Measurements from ENCODE around the gene LIPC. TPM values are rescaled to one million over a fixed set of nuclear protein-coding genes. Genes with fewer than 3 reads are reported as not detected.

Gene LIPC
- total RNA-seq, 3 donors from 2014 or later (not counting 1 experiment from before 2014, with no cell fraction given): 5.3 to 7.1 (median 5.3) TPM

GRCh38 chr15:58465866-58466517 is 34.2 kb downstream of the LIPC start:
- peaks cover 0 to 2% of the 10 kb centered on the region in 2 donors for H3K9me3 Mint-ChIP-seq
- H3K27ac ChIP-seq (ENCODE audit: low read length): no peak overlapping the region
- DNase-seq (no peak), ATAC-seq (no peak)
- H3K36me3 Mint-ChIP-seq: no peaks in the 10 kb centered on the region
- no peaks in the 10 kb centered on the region for H3K27me3 Mint-ChIP-seq (ENCODE audit: low read depth in 2 of 2)
- H3K36me3 ChIP-seq (ENCODE audit: control insufficient read depth, insufficient read depth, low read length): no peaks in the 10 kb centered on the region
- H3K4me1 Mint-ChIP-seq: peaks cover 36 to 48% of the 10 kb centered on the region in 2 donors
- no peak overlapping the region for H3K4me3 Mint-ChIP-seq
- peaks cover 13% of the 10 kb centered on the region for H3K4me1 ChIP-seq (ENCODE audit: control insufficient read depth, insufficient read depth, low read length)
- H3K27ac Mint-ChIP-seq: peak overlapping the region in 1 of 2 donors; percentile 11
- TF ChIP-seq CTCF (IDR thresholded peaks at IDR 0.05): no peak
- peaks cover 3% of the 10 kb centered on the region for H3K9me3 ChIP-seq (ENCODE audit: control insufficient read depth, insufficient read depth, low read length)
- H3K4me3 ChIP-seq (ENCODE audit: low read length): no peak overlapping the region
- intact Hi-C loops (cut with micrococcal nuclease): no loop called here
- 100% methylated on average over 3 of the region's 7 CpGs for WGBS (ENCODE audit: insufficient coverage)
- H3K27me3 ChIP-seq (ENCODE audit: control insufficient read depth, insufficient read depth, low read length): no peaks in the 10 kb centered on the region

- H3K9me3 ChIP-seq (ENCODE audit: control insufficient read depth, insufficient read depth, low read length): no peaks in the 10 kb centered on the region
- H3K4me3 ChIP-seq (ENCODE audit: low read length): no peak overlapping the region
- DNase-seq (no peak), ATAC-seq (no peak)
- WGBS (ENCODE audit: insufficient coverage): 95% methylated on average over 2 of the region's 2 CpGs
- H3K4me1 ChIP-seq (ENCODE audit: control insufficient read depth, insufficient read depth, low read length): peaks cover 11% of the 10 kb centered on the region
- Mint-ChIP-seq H3K27ac (no peak overlapping the region), H3K27me3 (ENCODE audit: low read depth in 2 of 2) (no peaks in the 10 kb centered on the region), H3K4me3 (no peak overlapping the region), H3K4me1 (peaks cover 37 to 46% of the 10 kb centered on the region in 2 donors), H3K36me3 (no peaks in the 10 kb centered on the region), H3K9me3 (peaks cover 0 to 2% of the 10 kb centered on the region in 2 donors)
- TF ChIP-seq CTCF (IDR thresholded peaks at IDR 0.05): no peak
- no peaks in the 10 kb centered on the region for H3K27me3 ChIP-seq (ENCODE audit: control insufficient read depth, insufficient read depth, low read length)
- H3K36me3 ChIP-seq (ENCODE audit: control insufficient read depth, insufficient read depth, low read length): no peaks in the 10 kb centered on the region
- H3K27ac ChIP-seq (ENCODE audit: low read length): no peak overlapping the region
- intact Hi-C loops (cut with micrococcal nuclease): no loop called here
These were observed 34.8 kb downstream of the LIPC start for GRCh38 chr15:58466566-58466965.

GRCh38 chr15:58467121-58467721 is 35.4 kb downstream of the LIPC start:
- intact Hi-C loops (cut with micrococcal nuclease): no loop called here
- Mint-ChIP-seq H3K27me3 (ENCODE audit: low read depth in 2 of 2) (no peaks in the 10 kb centered on the region), H3K4me1 (peaks cover 32 to 42% of the 10 kb centered on the region in 2 donors), H3K4me3 (no peak overlapping the region), H3K27ac (no peak overlapping the region), H3K36me3 (no peaks in the 10 kb centered on the region), H3K9me3 (no peaks in the 10 kb centered on the region)
- Histone ChIP-seq H3K4me1 (ENCODE audit: control insufficient read depth, insufficient read depth, low read length) (peaks cover 13% of the 10 kb centered on the region), H3K9me3 (ENCODE audit: control insufficient read depth, insufficient read depth, low read length) (no peaks in the 10 kb centered on the region), H3K27ac (ENCODE audit: low read length) (no peak overlapping the region), H3K27me3 (ENCODE audit: control insufficient read depth, insufficient read depth, low read length) (no peaks in the 10 kb centered on the region), H3K36me3 (ENCODE audit: control insufficient read depth, insufficient read depth, low read length) (no peaks in the 10 kb centered on the region), H3K4me3 (ENCODE audit: low read length) (no peak overlapping the region)
- WGBS (ENCODE audit: insufficient coverage): 91% methylated on average over 15 of the region's 15 CpGs
- ATAC-seq (no peak), DNase-seq (no peak)
- TF ChIP-seq CTCF (IDR thresholded peaks at IDR 0.05): no peak
